HL-60 (cell line): Measurements from ENCODE around the gene MADCAM1.

ENCODE experiments used
- DNase-seq, 2 experiments: peaks; one replicate each; pipeline ENCODE4 v3.0.0-alpha.2; 2010 to 2020; ENCODE audit warnings: low read depth in 1 of 2, low spot score in 1 of 2
- H3K27ac ChIP-seq: fragments of 250-450 bp; sonication (Bioruptor Pico); replicated peaks from 2 replicates; pipeline ENCODE4 v1.5.1; 2020; ENCODE audit warnings: mild to moderate bottlenecking, moderate library complexity
- H3K27me3 ChIP-seq: fragments of 250-450 bp; sonication (Bioruptor Pico); 2 replicates; pipeline ENCODE4 v1.5.1; 2021; ENCODE audit warnings: mild to moderate bottlenecking, moderate library complexity; ENCODE audit not compliant: insufficient read depth, poor library complexity, severe bottlenecking
- H3K4me3 ChIP-seq: replicated peaks from 2 replicates; pipeline ENCODE4 v1.5.1; 2011; ENCODE audit warnings: mild to moderate bottlenecking, control low read depth, low read length; ENCODE audit not compliant: insufficient read depth
- GABPA ChIP-seq: IDR thresholded peaks from 2 replicates; pipeline ENCODE4 v1.6.1; 2012; ENCODE audit warnings: low read depth
- POLR2AphosphoS5 ChIP-seq: IDR thresholded peaks from 2 replicates; pipeline ENCODE4 v1.6.1; 2012; ENCODE audit warnings: low read depth
- SPI1 ChIP-seq: IDR thresholded peaks from 2 replicates; pipeline ENCODE4 v1.6.1; 2012; ENCODE audit warnings: low read depth, mild to moderate bottlenecking, borderline replicate concordance
- TF ChIP-seq, protein P1 (sequence below): IDR thresholded peaks from 2 replicates; pipeline ENCODE4 v1.6.1; 2012; ENCODE audit warnings: low read depth; ENCODE audit not compliant: insufficient replicate concordance
- TF ChIP-seq, protein P2 (sequence below): IDR thresholded peaks from one replicate; pipeline ENCODE4 v1.5.1; 2011; ENCODE audit warnings: low read length, control low read depth, inconsistent platforms; ENCODE audit not compliant: insufficient read depth

The MADCAM1 gene

DNA sequence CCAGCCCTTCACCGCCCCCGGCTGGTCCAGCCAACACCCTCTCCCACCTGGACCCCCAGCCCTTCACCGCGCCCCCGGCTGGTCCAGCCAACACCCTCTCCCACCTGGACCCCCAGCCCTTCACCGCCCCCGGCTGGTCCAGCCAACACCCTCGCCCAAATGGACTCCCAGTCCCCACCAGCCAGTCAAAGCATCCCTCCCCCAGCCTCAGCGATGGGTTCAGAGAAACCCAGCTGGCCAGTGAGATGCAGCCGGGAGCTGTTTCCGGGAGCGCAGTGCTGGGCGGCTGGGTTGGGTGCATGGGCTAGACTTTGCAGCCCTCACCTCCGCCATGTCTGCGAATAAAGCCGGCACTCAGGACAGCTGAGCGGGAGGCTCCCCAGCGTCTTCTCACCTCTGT lies 28.7 kb downstream of the MADCAM1 start:
- no peaks in the 10 kb centered on the region for H3K27me3 ChIP-seq
- DNase-seq = no peak
- no peak for TF ChIP-seq GABPA
- TF ChIP-seq, protein P1, sequence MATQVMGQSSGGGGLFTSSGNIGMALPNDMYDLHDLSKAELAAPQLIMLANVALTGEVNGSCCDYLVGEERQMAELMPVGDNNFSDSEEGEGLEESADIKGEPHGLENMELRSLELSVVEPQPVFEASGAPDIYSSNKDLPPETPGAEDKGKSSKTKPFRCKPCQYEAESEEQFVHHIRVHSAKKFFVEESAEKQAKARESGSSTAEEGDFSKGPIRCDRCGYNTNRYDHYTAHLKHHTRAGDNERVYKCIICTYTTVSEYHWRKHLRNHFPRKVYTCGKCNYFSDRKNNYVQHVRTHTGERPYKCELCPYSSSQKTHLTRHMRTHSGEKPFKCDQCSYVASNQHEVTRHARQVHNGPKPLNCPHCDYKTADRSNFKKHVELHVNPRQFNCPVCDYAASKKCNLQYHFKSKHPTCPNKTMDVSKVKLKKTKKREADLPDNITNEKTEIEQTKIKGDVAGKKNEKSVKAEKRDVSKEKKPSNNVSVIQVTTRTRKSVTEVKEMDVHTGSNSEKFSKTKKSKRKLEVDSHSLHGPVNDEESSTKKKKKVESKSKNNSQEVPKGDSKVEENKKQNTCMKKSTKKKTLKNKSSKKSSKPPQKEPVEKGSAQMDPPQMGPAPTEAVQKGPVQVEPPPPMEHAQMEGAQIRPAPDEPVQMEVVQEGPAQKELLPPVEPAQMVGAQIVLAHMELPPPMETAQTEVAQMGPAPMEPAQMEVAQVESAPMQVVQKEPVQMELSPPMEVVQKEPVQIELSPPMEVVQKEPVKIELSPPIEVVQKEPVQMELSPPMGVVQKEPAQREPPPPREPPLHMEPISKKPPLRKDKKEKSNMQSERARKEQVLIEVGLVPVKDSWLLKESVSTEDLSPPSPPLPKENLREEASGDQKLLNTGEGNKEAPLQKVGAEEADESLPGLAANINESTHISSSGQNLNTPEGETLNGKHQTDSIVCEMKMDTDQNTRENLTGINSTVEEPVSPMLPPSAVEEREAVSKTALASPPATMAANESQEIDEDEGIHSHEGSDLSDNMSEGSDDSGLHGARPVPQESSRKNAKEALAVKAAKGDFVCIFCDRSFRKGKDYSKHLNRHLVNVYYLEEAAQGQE = no peak
- TF ChIP-seq POLR2AphosphoS5 = no peak
- no peak for TF ChIP-seq SPI1
- no peak overlapping the region for H3K27ac ChIP-seq
- no peak overlapping the region for H3K4me3 ChIP-seq

DNA sequence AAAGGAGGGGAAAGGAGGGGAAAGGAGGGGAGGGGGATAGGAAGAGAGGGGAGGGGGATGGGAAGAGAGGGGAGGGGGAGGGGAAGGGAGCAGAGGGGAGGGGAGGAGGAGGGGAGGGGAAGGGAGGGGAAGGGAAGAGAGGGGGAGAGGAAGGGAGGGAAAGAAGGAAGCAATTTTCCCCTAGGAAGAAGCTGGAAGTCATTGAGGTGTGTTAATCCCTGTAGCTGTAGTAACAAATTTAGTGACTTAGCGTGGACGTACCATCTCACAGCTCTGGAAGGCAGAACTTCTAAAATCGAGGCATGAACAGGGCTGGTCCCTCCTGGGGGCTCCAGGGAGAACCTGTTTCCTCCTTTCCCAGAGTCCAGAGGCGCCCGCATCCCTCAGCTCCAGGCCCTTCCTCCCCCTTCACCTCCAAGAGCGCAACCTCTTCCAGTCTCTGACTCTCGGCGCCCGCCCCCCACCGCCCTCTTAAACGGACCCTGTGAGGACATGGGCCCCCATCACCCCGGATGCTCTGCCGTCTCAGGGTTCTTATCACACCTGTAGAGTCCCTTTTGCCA lies 29.7 kb downstream of the MADCAM1 start:
- TF ChIP-seq GABPA (no peak), POLR2AphosphoS5 (no peak), SPI1 (no peak)
- TF ChIP-seq, protein P1 = no peak
- TF ChIP-seq, protein P2, sequence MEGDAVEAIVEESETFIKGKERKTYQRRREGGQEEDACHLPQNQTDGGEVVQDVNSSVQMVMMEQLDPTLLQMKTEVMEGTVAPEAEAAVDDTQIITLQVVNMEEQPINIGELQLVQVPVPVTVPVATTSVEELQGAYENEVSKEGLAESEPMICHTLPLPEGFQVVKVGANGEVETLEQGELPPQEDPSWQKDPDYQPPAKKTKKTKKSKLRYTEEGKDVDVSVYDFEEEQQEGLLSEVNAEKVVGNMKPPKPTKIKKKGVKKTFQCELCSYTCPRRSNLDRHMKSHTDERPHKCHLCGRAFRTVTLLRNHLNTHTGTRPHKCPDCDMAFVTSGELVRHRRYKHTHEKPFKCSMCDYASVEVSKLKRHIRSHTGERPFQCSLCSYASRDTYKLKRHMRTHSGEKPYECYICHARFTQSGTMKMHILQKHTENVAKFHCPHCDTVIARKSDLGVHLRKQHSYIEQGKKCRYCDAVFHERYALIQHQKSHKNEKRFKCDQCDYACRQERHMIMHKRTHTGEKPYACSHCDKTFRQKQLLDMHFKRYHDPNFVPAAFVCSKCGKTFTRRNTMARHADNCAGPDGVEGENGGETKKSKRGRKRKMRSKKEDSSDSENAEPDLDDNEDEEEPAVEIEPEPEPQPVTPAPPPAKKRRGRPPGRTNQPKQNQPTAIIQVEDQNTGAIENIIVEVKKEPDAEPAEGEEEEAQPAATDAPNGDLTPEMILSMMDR = no peak
- Histone ChIP-seq H3K27me3 (no peaks in the 10 kb centered on the region), H3K27ac (no peak overlapping the region), H3K4me3 (no peak overlapping the region)
- DNase-seq = no peak

DNA sequence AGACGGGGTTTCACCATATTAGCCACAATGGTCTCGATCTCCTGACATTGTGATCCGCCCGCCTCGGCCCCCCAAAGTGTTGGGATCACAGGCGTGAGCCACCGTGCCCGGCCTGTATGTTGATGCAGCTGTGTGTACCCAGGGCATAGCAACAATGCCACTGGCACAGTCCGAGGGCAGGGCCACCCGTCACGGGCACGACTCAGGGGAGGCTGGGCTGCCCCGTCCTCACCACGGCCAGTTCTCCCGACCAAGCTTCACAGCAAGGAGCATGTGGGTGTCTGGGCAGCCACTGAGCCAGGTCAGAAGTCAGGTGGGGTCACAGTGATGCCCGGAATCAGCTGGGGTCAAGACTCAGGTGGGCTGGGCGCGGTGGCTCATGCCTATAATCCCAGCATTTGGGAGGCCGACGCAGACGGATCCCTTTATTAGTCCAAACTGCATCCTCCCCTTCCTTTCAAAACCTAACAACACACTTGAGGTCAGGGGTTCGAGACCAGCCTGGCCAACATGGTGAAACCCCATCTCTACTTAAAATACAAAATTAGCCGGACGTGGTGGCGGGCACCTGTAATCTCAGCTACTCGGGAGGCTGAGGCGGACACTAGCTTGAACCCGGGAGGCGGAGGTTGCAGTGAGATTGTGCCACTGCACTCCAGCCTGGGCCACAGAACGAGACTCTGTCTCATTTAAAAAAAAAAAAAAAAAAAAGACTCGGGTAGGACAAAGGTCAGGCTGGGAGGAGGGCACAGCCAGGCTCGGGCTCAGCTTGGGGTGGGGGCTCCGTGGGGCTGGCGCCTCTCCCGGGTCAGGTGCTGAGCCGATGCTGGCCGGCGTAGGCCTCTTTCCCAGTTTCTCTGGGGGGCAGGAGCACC lies 34.1 kb downstream of the MADCAM1 start:
- H3K4me3 ChIP-seq = peak overlapping the region; percentile 84
- no peaks in the 10 kb centered on the region for H3K27me3 ChIP-seq
- no peak for TF ChIP-seq SPI1
- no peak for TF ChIP-seq GABPA
- TF ChIP-seq POLR2AphosphoS5 = no peak
- TF ChIP-seq, protein P2 = no peak
- TF ChIP-seq, protein P1 = no peak
- peak overlapping the region; percentile 69 for H3K27ac ChIP-seq
- no peak for DNase-seq
